Measurements from ENCODE around the gene ROR1. TPM values are rescaled to one million over a fixed set of nuclear protein-coding genes. Genes with fewer than 3 reads are reported as not detected.

ROR1 gene
- total RNA-seq, 1 donor from 2014 or later, result 30.3 TPM

GRCh38 chr1:63878932-63879331 is 105.1 kb downstream of the ROR1 start:
- Histone ChIP-seq H3F3A (ENCODE audit: low read depth) (peaks cover 6% of the 10 kb centered on the region), H3K27ac (no peak overlapping the region), H3K4me1 (peaks cover 25% of the 10 kb centered on the region), H3K4me3 (no peak overlapping the region), H3K9me3 (ENCODE audit: low read depth) (no peaks in the 10 kb centered on the region), H2AFZ (replicated peaks) (no peak overlapping the region), H3K9ac (no peak overlapping the region), H3K79me2 (ENCODE audit: low read depth) (peaks cover 99% of the 10 kb centered on the region), H3K4me2 (no peak overlapping the region), H4K20me1 (ENCODE audit: low read depth) (peaks cover 29% of the 10 kb centered on the region), H3K36me3 (no peaks in the 10 kb centered on the region), H3K27me3 (no peaks in the 10 kb centered on the region)
- TF ChIP-seq CTCF (IDR thresholded peaks at IDR 0.05) (no peak), EZH2 (IDR thresholded peaks at IDR 0.05) (no peak), EZH2phosphoT487 (IDR thresholded peaks at IDR 0.05) (no peak)
- H3K27ac Mint-ChIP-seq, result no peak overlapping the region
- H3K9me3 Mint-ChIP-seq, result no peaks in the 10 kb centered on the region
- peaks cover 15% of the 10 kb centered on the region for H3K4me1 Mint-ChIP-seq
- H3K4me3 Mint-ChIP-seq, result no peak overlapping the region
- H3K36me3 Mint-ChIP-seq, result no peaks in the 10 kb centered on the region
- no peak for DNase-seq (ENCODE audit: low spot score)
- H3K27me3 Mint-ChIP-seq (ENCODE audit: insufficient read depth, low read depth), result peaks cover 4% of the 10 kb centered on the region

DNA sequence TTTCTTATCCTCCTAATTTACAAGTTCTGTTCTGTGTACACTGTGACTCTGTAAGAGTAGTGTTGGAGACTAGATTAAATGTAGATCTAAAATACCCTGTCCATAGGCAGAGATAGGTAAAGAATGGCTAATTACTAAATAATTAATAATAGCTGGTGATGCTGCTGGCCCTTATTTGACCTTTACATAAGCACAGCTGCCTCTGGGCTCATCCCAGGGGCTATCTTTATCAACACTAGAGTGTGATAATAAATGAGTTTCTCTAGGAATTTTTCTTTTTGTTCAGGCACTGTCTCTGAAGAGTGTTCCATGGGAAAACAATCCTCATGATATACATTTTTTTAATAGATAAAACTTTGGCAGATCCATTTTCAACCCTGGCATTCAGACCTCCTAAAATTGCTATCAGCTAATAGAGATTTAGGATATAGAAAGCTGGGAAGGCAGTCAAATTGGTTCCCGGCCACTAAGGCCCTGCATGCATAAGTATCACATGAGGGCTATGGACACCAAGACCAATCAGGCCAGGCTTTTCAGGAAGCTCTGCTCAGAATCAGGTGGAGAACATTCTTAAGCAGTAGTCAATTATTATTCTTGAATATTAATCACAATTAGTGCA is 107.2 kb downstream of the ROR1 start:
- Mint-ChIP-seq H3K9me3 (no peaks in the 10 kb centered on the region), H3K27ac (no peak overlapping the region), H3K4me3 (no peak overlapping the region), H3K4me1 (peaks cover 25% of the 10 kb centered on the region), H3K27me3 (ENCODE audit: insufficient read depth, low read depth) (no peaks in the 10 kb centered on the region), H3K36me3 (peaks cover 2% of the 10 kb centered on the region)
- no peak for DNase-seq (ENCODE audit: low spot score)
- Histone ChIP-seq H3F3A (ENCODE audit: low read depth) (peaks cover 8% of the 10 kb centered on the region), H3K4me1 (peaks cover 23% of the 10 kb centered on the region), H3K27me3 (no peaks in the 10 kb centered on the region), H3K79me2 (ENCODE audit: low read depth) (peaks cover 99% of the 10 kb centered on the region), H4K20me1 (ENCODE audit: low read depth) (peaks cover 45% of the 10 kb centered on the region), H3K4me2 (no peak overlapping the region), H3K9ac (no peak overlapping the region), H3K27ac (no peak overlapping the region), H3K4me3 (no peak overlapping the region), H3K36me3 (no peaks in the 10 kb centered on the region), H2AFZ (replicated peaks) (no peak overlapping the region), H3K9me3 (ENCODE audit: low read depth) (no peaks in the 10 kb centered on the region)
- no peak for TF ChIP-seq CTCF (IDR thresholded peaks at IDR 0.05)
- TF ChIP-seq EZH2phosphoT487 (IDR thresholded peaks at IDR 0.05), result no peak
- TF ChIP-seq EZH2 (IDR thresholded peaks at IDR 0.05), result no peak

DNA sequence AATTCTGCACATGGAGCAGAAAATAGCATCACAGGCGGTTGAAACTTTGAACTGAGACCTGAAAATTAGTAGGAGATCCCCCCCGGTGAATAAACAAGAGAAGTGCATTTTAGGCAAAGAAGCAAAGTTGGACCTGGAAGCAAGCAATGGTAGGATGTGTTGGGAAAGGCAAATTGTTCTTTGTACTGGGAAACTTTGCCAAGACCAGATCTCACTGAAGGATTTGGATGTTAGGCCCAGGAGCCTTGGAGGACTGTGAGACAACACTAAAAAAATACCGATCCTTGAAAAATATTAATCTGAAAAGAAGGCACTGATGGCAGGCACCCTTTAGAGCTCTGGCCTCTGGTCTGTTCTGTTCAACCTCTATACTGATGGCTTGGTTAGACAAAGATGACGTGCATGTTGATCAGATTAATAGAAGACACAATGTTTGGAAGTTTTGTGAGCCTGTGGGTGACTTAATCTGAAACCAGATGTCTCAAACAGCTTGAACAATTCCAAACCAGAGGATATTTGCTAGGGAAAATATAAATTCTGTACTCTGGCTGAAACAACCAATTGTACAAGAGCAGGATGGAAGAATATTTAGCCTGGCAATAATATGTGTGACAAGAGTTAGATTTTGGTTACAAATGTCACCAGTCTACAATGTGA is 108.4 kb downstream of the ROR1 start:
- no peak overlapping the region for H3K4me3 Mint-ChIP-seq
- H3K4me1 Mint-ChIP-seq, result peaks cover 25% of the 10 kb centered on the region
- H3K27ac ChIP-seq, result no peak overlapping the region
- H3K4me3 ChIP-seq, result no peak overlapping the region
- H3K27me3 ChIP-seq, result no peaks in the 10 kb centered on the region
- H3K9me3 ChIP-seq (ENCODE audit: low read depth), result no peaks in the 10 kb centered on the region
- peaks cover 100% of the 10 kb centered on the region for H3K79me2 ChIP-seq (ENCODE audit: low read depth)
- peaks cover 2% of the 10 kb centered on the region for H3K27me3 Mint-ChIP-seq (ENCODE audit: insufficient read depth, low read depth)
- peaks cover 23% of the 10 kb centered on the region for H3K4me1 ChIP-seq
- no peaks in the 10 kb centered on the region for H3K36me3 ChIP-seq
- H4K20me1 ChIP-seq (ENCODE audit: low read depth), result peaks cover 45% of the 10 kb centered on the region
- H3K9ac ChIP-seq, result no peak overlapping the region
- H3K27ac Mint-ChIP-seq, result no peak overlapping the region
- no peaks in the 10 kb centered on the region for H3K9me3 Mint-ChIP-seq
- no peak overlapping the region for H3K4me2 ChIP-seq
- TF ChIP-seq CTCF (IDR thresholded peaks at IDR 0.05) (no peak), EZH2phosphoT487 (IDR thresholded peaks at IDR 0.05) (no peak), EZH2 (IDR thresholded peaks at IDR 0.05) (no peak)
- H3F3A ChIP-seq (ENCODE audit: low read depth), result peaks cover 8% of the 10 kb centered on the region
- DNase-seq (ENCODE audit: low spot score), result no peak
- H3K36me3 Mint-ChIP-seq, result peaks cover 2% of the 10 kb centered on the region
- H2AFZ ChIP-seq (replicated peaks), result no peak overlapping the region

Data from neural progenitor cell (in vitro differentiated cells).